NCI-H1436 (cell line): Measurements from ENCODE around the gene ZNF878.

Experiments used
- DNase-seq: peaks from one replicate; lab custom pipeline; 2025; lab: John Stamatoyannopoulos, UW

ZNF878 gene

GRCh38 chr19:12034620-12035019 lies 18.1 kb downstream of the ZNF878 start:
- DNase-seq, result no peak

GRCh38 chr19:12034198-12034597 lies 18.6 kb downstream of the ZNF878 start:
- no peak for DNase-seq

GRCh38 chr19:12015753-12016116 lies 37.0 kb downstream of the ZNF878 start:
- no peak for DNase-seq

- DNase-seq, result no peak
These were observed 37.6 kb downstream of the ZNF878 start for GRCh38 chr19:12015015-12015752.

GRCh38 chr19:12000152-12000981 lies 52.4 kb downstream of the ZNF878 start:
- DNase-seq, result no peak

- DNase-seq, result no peak
These were observed 57.6 kb downstream of the ZNF878 start for GRCh38 chr19:11995174-11995573.
